Measurements from ENCODE around the gene AREL1.

Gene AREL1

DNA sequence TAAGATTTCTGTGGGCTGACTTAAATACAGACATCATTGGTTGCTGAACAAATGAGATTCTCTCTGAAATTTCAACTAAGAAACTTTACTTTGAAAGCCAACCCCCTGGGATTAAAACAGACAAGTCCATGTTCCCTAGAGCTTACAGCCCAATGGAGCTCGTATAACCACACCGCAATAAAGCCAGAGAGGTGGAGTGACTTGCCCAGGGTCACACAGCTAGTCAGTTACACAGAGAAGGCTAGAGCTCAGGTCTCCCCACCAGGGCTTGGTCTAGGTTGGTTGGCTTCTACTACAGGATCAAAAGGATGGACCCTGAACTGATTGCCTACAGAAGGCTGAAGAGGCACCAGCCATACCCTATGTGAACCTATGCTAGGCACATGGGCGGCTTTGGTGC, 92.0 kb downstream of the AREL1 start:
- H3K27me3 ChIP-seq (ENCODE audit: control insufficient read depth, insufficient read depth, low read length), result peaks cover 24% of the 10 kb centered on the region
- H3K36me3 ChIP-seq (ENCODE audit: control insufficient read depth, insufficient read depth, low read length), result no peaks in the 10 kb centered on the region
- H3K9ac ChIP-seq (ENCODE audit: low read length), result no peak overlapping the region
- H3K4me1 ChIP-seq (ENCODE audit: control insufficient read depth, insufficient read depth, low read length), result peaks cover 34% of the 10 kb centered on the region
- H3K4me3 ChIP-seq (ENCODE audit: low read length), result no peak overlapping the region
- no peaks in the 10 kb centered on the region for H3K9me3 ChIP-seq (ENCODE audit: control insufficient read depth, low read length)

DNA sequence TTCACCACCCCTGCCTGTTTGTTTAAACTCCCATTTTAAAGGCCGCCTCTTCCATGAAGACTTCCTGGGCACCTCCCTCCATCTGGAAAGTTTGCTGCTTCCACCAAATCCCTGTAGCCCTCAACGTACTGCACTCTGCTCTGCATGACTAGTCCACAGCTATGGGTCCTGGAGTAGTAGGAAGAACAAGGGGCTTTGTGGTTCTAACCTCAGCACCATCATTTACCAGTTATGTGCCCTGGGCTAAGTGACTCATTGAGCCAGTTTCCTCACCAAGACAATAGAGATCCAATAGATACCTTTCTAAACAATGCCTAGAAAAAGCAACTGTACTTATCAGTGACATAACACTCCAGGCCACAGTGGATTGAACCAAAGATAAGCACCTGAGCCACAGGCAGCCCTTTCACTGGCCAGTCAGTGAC, 92.4 kb downstream of the AREL1 start:
- Histone ChIP-seq H3K4me1 (ENCODE audit: control insufficient read depth, insufficient read depth, low read length) (peaks cover 31% of the 10 kb centered on the region), H3K27me3 (ENCODE audit: control insufficient read depth, insufficient read depth, low read length) (peaks cover 28% of the 10 kb centered on the region), H3K4me3 (ENCODE audit: low read length) (no peak overlapping the region), H3K9ac (ENCODE audit: low read length) (no peak overlapping the region), H3K36me3 (ENCODE audit: control insufficient read depth, insufficient read depth, low read length) (no peaks in the 10 kb centered on the region), H3K9me3 (ENCODE audit: control insufficient read depth, low read length) (no peaks in the 10 kb centered on the region)

DNA sequence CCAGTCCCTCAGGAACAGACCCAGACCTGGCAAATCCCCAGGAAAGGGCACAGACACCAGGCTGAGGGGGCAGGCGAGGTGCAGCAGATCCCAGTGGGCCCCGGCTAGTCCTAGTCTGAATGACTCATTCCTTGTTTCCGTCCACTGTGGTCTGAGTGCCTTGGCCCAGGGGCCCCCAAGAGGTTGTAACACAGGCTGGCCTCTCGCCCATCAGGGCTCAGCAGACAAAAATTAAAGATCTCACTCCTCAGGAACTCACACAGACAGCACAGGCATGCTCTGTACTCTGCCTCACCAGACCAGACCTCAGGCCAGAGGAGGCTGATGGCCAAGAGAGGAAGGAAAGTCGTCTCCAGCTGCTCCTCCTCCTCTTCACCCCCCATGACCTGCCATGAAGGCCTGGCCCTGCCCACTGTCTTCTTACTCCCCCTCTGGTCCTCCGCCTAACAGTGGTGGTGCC, 93.2 kb downstream of the AREL1 start:
- H3K9me3 ChIP-seq (ENCODE audit: control insufficient read depth, low read length), result no peaks in the 10 kb centered on the region
- no peak overlapping the region for H3K9ac ChIP-seq (ENCODE audit: low read length)
- no peaks in the 10 kb centered on the region for H3K36me3 ChIP-seq (ENCODE audit: control insufficient read depth, insufficient read depth, low read length)
- no peak overlapping the region for H3K4me3 ChIP-seq (ENCODE audit: low read length)
- peaks cover 35% of the 10 kb centered on the region for H3K27me3 ChIP-seq (ENCODE audit: control insufficient read depth, insufficient read depth, low read length)
- peaks cover 31% of the 10 kb centered on the region for H3K4me1 ChIP-seq (ENCODE audit: control insufficient read depth, insufficient read depth, low read length)

DNA sequence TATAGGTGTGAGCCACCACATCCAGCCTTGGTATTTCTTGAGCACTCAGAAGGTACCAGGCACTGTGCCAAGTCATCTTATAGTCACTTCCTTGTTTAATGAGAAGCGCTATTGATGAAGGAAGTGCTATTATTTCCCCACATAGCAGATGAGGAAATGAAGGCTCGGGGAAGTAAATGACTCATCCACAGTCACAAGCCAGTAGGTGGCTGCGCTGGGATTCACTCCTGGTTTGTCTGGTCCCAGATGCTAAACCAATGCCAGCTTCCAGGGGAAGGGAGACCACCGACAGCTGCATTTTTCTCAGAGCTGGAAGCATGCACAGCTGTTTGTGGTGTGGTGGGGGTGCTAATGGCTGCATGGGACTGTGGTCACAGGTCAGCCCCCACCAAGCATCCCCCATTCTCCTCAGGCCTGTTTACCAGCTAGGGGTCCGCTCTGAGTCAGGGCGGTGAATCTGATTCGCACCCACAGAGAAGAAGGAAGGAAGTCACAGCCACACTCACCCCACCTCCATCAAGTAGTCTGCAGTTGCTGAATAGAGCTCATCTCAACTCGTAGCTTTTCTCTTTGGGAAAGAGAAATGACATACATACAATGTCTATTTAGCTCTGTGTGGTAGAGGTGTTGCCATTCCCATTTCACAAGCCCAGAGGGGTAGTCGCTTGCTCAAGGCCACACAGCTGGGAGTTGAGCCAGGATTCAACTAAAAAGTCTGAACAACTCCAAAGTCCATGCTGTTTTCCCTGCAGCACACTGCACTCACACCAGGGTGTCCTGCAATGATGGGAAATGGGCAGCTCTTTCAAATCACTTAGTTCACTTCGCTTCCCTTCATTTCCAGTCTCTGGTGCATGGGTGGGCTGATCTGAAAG, 94.6 kb downstream of the AREL1 start:
- Histone ChIP-seq H3K4me3 (ENCODE audit: low read length) (no peak overlapping the region), H3K36me3 (ENCODE audit: control insufficient read depth, insufficient read depth, low read length) (no peaks in the 10 kb centered on the region), H3K9ac (ENCODE audit: low read length) (no peak overlapping the region), H3K27me3 (ENCODE audit: control insufficient read depth, insufficient read depth, low read length) (peaks cover 46% of the 10 kb centered on the region), H3K9me3 (ENCODE audit: control insufficient read depth, low read length) (no peaks in the 10 kb centered on the region), H3K4me1 (ENCODE audit: control insufficient read depth, insufficient read depth, low read length) (peaks cover 31% of the 10 kb centered on the region)

DNA sequence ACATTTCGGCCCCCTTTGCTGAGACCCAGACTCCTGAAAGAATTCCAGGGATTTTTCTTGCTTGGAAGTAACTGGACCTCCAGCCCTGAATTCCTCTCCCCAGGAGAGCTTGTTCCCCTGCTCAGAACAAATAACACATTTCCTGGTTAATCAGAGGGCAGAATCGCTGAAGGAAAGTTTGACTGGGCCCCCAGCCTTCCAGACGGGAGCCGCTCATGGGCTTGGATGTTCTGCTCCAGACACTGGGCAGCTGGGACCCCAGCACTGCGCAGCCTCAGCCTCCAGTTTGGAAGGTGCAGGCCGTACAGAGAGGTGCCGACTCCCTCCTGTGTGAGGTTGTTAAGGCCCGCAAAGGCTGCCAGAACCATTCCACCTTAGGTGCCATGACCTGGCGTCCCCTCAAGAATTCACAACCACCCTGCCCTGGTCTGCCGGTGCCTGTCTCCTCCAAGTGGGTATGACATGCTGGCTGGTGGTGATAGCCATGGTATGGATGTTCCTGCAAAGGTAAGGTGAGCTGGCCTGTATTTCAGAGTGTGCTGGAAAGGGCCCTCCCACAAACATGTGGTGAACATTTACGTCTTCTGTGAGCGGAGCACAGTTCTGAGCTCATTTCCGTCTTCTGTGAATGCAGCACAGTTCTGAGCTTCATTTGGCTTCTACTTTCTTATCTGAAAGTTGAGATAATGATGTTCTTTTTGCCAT, 95.7 kb downstream of the AREL1 start:
- peaks cover 33% of the 10 kb centered on the region for H3K4me1 ChIP-seq (ENCODE audit: control insufficient read depth, insufficient read depth, low read length)
- H3K9me3 ChIP-seq (ENCODE audit: control insufficient read depth, low read length), result no peaks in the 10 kb centered on the region
- no peaks in the 10 kb centered on the region for H3K36me3 ChIP-seq (ENCODE audit: control insufficient read depth, insufficient read depth, low read length)
- peaks cover 51% of the 10 kb centered on the region for H3K27me3 ChIP-seq (ENCODE audit: control insufficient read depth, insufficient read depth, low read length)
- H3K4me3 ChIP-seq (ENCODE audit: low read length), result no peak overlapping the region
- H3K9ac ChIP-seq (ENCODE audit: low read length), result no peak overlapping the region

DNA sequence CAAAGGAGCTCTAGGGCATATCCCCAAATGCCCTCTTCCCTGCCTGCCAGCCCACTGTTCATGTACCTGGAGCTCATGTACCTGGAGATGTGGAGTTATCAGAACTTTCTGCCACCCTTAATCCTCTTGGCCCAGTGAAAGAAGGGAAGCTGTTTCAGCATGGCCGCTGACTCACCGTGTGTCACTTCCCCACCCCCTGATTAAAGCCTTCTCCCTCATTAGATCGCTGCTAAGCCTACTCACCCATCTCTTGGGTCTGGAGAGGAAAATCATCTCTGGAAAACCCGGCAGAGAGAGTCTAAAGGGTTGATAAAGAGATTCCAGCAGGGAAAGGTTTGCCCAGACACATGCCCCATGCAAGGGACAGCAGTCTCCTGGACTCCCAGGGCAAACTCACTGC, 96.4 kb downstream of the AREL1 start:
- Histone ChIP-seq H3K27me3 (ENCODE audit: control insufficient read depth, insufficient read depth, low read length) (peaks cover 52% of the 10 kb centered on the region), H3K36me3 (ENCODE audit: control insufficient read depth, insufficient read depth, low read length) (no peaks in the 10 kb centered on the region), H3K9ac (ENCODE audit: low read length) (no peak overlapping the region), H3K4me1 (ENCODE audit: control insufficient read depth, insufficient read depth, low read length) (peaks cover 35% of the 10 kb centered on the region), H3K9me3 (ENCODE audit: control insufficient read depth, low read length) (no peaks in the 10 kb centered on the region), H3K4me3 (ENCODE audit: low read length) (no peak overlapping the region)

DNA sequence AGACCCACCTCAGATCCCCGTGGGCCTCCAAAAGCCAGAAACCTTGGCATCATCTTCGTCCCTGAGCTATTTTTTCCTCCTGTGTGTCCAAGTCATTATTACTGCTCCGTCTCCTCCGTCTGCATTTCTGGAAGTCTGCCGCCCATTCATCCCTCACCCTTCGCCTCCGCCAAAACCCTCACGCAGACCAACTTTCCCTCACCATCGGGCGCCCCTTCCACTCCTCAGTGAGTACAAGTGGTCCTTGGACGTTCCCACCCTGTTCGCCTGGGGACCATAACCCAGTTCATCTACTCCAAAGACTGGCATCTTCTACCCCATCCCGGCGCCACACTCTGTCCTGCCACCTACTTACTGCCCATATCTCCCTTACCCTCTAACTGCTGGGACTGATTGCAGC, 97.1 kb downstream of the AREL1 start:
- H3K27me3 ChIP-seq (ENCODE audit: control insufficient read depth, insufficient read depth, low read length), result peaks cover 60% of the 10 kb centered on the region
- no peak overlapping the region for H3K4me3 ChIP-seq (ENCODE audit: low read length)
- peaks cover 35% of the 10 kb centered on the region for H3K4me1 ChIP-seq (ENCODE audit: control insufficient read depth, insufficient read depth, low read length)
- no peaks in the 10 kb centered on the region for H3K36me3 ChIP-seq (ENCODE audit: control insufficient read depth, insufficient read depth, low read length)
- H3K9me3 ChIP-seq (ENCODE audit: control insufficient read depth, low read length), result no peaks in the 10 kb centered on the region
- H3K9ac ChIP-seq (ENCODE audit: low read length), result no peak overlapping the region

DNA sequence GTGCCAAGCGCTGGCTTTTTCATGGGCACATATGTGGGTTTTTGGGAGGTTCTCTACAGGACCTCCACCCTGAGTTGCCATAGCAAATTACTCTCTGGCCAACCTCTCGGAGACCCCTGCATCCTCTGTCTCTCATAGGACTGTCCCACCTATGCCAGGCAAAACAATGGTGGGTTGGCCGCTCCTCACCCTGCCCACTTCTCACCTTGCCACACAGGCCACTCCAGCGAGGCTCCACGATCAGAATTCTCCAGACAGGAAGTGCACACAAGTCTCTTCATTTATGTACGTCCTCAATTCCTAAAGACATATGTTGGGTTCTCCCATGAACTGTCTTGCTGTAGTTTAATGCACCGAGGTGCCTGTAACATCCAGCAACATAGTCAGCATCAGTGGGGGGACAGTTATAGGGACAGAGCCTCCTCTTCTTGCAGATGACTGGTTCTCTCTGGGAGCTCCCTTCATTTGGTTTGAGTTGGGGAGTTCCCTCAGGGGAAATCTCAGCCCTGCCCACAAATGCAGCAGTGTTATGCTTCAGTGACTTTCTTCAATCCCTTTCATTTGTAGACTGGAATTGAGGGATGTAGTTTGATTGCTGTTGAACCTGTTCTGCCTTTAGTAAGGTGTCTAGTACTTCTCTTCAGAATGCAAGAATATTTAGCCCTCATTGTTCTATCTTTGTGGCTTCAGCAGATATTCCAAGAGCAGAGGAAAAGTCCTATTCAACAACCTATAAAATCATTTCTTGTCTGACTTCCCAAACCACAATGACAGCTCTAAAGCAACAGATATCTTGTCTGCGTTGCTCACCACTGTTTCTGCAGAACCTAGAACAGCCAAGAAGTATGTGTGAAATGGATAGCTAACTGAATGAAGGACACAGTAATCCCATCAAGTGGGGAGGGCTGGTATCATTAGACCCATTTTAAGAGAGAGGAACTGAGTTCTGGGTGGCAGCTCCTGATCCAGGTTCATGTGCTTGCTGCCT, 98.1 kb downstream of the AREL1 start:
- H3K36me3 ChIP-seq (ENCODE audit: control insufficient read depth, insufficient read depth, low read length), result no peaks in the 10 kb centered on the region
- no peak overlapping the region for H3K4me3 ChIP-seq (ENCODE audit: low read length)
- peaks cover 27% of the 10 kb centered on the region for H3K4me1 ChIP-seq (ENCODE audit: control insufficient read depth, insufficient read depth, low read length)
- H3K9ac ChIP-seq (ENCODE audit: low read length), result no peak overlapping the region
- peaks cover 59% of the 10 kb centered on the region for H3K27me3 ChIP-seq (ENCODE audit: control insufficient read depth, insufficient read depth, low read length)
- H3K9me3 ChIP-seq (ENCODE audit: control insufficient read depth, low read length), result no peaks in the 10 kb centered on the region

DNA sequence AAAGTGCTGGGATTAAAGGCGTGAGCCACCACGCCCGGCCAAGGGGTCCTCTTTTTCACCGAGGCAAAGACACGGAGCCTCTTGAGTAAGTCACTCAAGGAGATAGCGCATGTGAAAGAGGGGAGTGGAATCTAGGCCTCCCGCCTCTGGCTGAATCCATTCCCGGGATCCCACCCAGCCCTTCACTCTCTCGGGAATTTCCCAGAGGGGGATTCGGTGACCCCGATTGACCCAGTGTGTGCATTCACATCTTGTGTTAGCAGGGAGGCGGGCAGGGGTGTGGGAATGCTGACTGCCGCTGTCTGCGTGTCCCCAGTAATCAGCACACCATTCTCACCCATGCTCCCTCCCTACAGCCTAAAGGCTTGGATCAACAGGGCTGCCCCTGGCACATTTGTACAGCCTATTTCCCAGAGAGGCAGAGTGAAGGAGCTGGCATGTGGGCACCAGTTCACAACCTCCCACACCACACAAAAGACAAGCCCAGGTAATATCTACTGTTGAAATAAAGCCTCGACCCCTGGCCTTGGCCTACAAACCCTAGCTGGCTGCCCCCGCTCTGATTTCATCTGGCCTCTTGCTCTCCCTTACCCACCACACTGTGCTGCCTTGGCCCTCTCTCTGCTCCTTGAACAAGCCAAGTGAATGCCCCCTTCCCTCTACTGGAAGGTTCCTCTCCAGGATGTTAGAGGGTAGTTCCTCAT, 99.5 kb downstream of the AREL1 start:
- Histone ChIP-seq H3K9ac (ENCODE audit: low read length) (no peak overlapping the region), H3K4me1 (ENCODE audit: control insufficient read depth, insufficient read depth, low read length) (peaks cover 16% of the 10 kb centered on the region), H3K4me3 (ENCODE audit: low read length) (no peak overlapping the region), H3K9me3 (ENCODE audit: control insufficient read depth, low read length) (no peaks in the 10 kb centered on the region), H3K36me3 (ENCODE audit: control insufficient read depth, insufficient read depth, low read length) (no peaks in the 10 kb centered on the region), H3K27me3 (ENCODE audit: control insufficient read depth, insufficient read depth, low read length) (peaks cover 59% of the 10 kb centered on the region)

DNA sequence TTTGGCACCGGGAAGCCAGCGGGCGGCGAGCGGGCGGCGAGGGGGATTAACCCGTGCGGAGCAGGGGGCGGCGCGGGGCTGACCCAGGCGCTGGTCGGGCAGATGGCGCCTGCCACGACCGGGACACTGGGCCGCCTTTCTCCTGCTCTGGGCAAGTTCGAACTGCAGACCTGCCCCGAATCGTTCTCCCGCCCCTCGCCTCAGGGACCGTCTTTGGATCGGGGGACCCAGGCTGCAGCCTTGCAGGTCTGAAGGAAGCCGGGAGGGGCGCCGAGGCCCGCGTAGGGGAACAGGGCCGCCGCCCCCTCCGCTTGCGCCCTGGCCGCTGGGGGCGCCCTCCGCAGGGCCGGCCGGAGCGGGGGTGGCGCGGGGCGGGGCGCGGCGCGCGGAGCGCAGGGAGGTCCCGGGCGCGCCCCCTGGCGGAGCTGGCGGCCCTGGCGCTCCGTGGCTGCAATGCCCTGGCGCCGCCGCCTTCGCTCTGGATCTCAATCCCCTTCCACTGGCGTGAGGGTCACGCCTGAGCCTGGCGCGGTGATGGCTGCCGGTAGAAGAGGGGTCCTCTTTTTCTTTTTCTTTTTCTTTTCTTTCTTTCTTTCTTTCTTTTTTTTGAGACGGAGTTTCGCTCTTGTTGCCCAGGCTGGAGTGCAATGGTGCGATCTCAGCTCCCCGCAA, 100.4 kb downstream of the AREL1 start:
- Histone ChIP-seq H3K36me3 (ENCODE audit: control insufficient read depth, insufficient read depth, low read length) (no peaks in the 10 kb centered on the region), H3K9ac (ENCODE audit: low read length) (peak overlapping the region; percentile 34), H3K9me3 (ENCODE audit: control insufficient read depth, low read length) (no peaks in the 10 kb centered on the region), H3K27me3 (ENCODE audit: control insufficient read depth, insufficient read depth, low read length) (peaks cover 59% of the 10 kb centered on the region), H3K4me1 (ENCODE audit: control insufficient read depth, insufficient read depth, low read length) (peaks cover 12% of the 10 kb centered on the region), H3K4me3 (ENCODE audit: low read length) (no peak overlapping the region)

Data from mucosa of stomach (tissue), 1 donor.